HEK293 (cell line): ENCODE data around the gene RPN2.
A peak's percentile ranks its signal among the peaks of the same experiment; 100 is the strongest.

Experiments used
- CTCF ChIA-PET: fragments of 350-600 bp; formaldehyde crosslinking; extraction: SDS; loops from one replicate; lab custom pipeline; 2021; ENCODE audit warnings: antibody characterized with exemption; lab: Yijun Ruan, JAX
- POLR2A ChIA-PET: fragments of 300-600 bp; formaldehyde crosslinking; extraction: SDS; loops from one replicate; lab custom pipeline; 2020; ENCODE audit warnings: antibody characterized with exemption, inconsistent platforms; lab: Yijun Ruan, JAX
- H3K27ac ChIP-seq: fragments of 200-500 bp; sonication (Bioruptor generic); 2 replicates; pipeline ENCODE4 v1.5.1; 2014; ENCODE audit warnings: low read depth, low read length, control low read depth, inconsistent platforms; ENCODE audit errors: extremely low read depth
- H3K36me3 ChIP-seq, 2 experiments: fragments of 200-500 bp in 1 of 2; sonication (Bioruptor generic) in 1 of 2; 1 replicate in 1 of 2; 2 replicates in 1 of 2; pipeline ENCODE4 v1.5.1; 2014 to 2017; ENCODE audit warnings: inconsistent platforms in 2 of 2, low read length in 2 of 2; ENCODE audit not compliant: control insufficient read depth in 2 of 2, insufficient read depth in 1 of 2
- H3K4me1 ChIP-seq: fragments of 200-500 bp; sonication (Bioruptor generic); 2 replicates; pipeline ENCODE4 v1.5.1; 2014; ENCODE audit warnings: mild to moderate bottlenecking, low read length, inconsistent platforms; ENCODE audit not compliant: control insufficient read depth, insufficient read depth
- H3K4me3 ChIP-seq: 2 replicates; pipeline ENCODE4 v1.5.1; 2011; ENCODE audit warnings: low read depth, mild to moderate bottlenecking, control low read depth, low read length, moderate library complexity
- H3K9me3 ChIP-seq: fragments of 200-500 bp; sonication (Bioruptor generic); 2 replicates; pipeline ENCODE4 v1.5.1; 2014; ENCODE audit warnings: low read depth, low read length, inconsistent platforms; ENCODE audit not compliant: control insufficient read depth, insufficient read depth
- KLF7 ChIP-seq: fragments of 450-650 bp; formaldehyde crosslinking; IDR thresholded peaks from 2 replicates; pipeline ENCODE4 v1.5.1; 2016; ENCODE audit warnings: missing biosample characterization, missing genetic modification characterization, borderline replicate concordance
- PRDM4 ChIP-seq: fragments of 450-650 bp; formaldehyde crosslinking; IDR thresholded peaks from 2 replicates; pipeline ENCODE4 v1.5.1; 2017; ENCODE audit warnings: missing biosample characterization, missing genetic modification characterization
- SETDB1 ChIP-seq: IDR thresholded peaks from one replicate; pipeline ENCODE4 v1.6.1; 2017; ENCODE audit warnings: mild to moderate bottlenecking, low read length, moderate library complexity, mixed read lengths; ENCODE audit not compliant: insufficient read length
- ZNF19 ChIP-seq: fragments of 450-650 bp; formaldehyde crosslinking; IDR thresholded peaks from 2 replicates; pipeline ENCODE4; 2016; ENCODE audit warnings: missing biosample characterization, missing genetic modification characterization, low read depth
- ZNF449 ChIP-seq: fragments of 450-650 bp; formaldehyde crosslinking; IDR thresholded peaks from 2 replicates; pipeline ENCODE4 v1.5.1; 2017; ENCODE audit warnings: missing biosample characterization, mild to moderate bottlenecking, missing genetic modification characterization, moderate library complexity
- ZNF518A ChIP-seq: fragments of 450-650 bp; formaldehyde crosslinking; conservative IDR thresholded peaks from 2 replicates; pipeline ENCODE4 v1.5.1; 2016; ENCODE audit warnings: low read depth, missing biosample characterization, missing genetic modification characterization
- ZNF600 ChIP-seq: fragments of 450-650 bp; formaldehyde crosslinking; IDR thresholded peaks from 2 replicates; pipeline ENCODE4 v1.5.1; 2016; ENCODE audit warnings: missing biosample characterization, missing genetic modification characterization
- ZNF610 ChIP-seq: fragments of 450-650 bp; formaldehyde crosslinking; IDR thresholded peaks from 2 replicates; pipeline ENCODE4 v1.5.1; 2016; ENCODE audit warnings: missing biosample characterization, missing genetic modification characterization, borderline replicate concordance
- ZNF791 ChIP-seq: fragments of 450-650 bp; formaldehyde crosslinking; IDR thresholded peaks from 2 replicates; pipeline ENCODE4 v1.5.1; 2016; ENCODE audit warnings: missing biosample characterization, missing genetic modification characterization
- ZSCAN16 ChIP-seq: fragments of 450-650 bp; formaldehyde crosslinking; IDR thresholded peaks from 2 replicates; pipeline ENCODE4 v1.5.1; 2016; ENCODE audit warnings: missing biosample characterization, missing genetic modification characterization

Gene RPN2

GRCh38 chr20:37194621-37195417 lies 15.7 kb downstream of the RPN2 start:
- H3K9me3 ChIP-seq, result no peaks in the 10 kb centered on the region
- POLR2A ChIA-PET, result no interaction called here
- no peak for TF ChIP-seq SETDB1
- peak; percentile 23; the same call in 1 of the 2 replicates for TF ChIP-seq PRDM4 (tag by site-specific recombination)
- TF ChIP-seq ZNF518A (tag by site-specific recombination), result no peak
- TF ChIP-seq, all 188 proteins: peak for 1
- no peak overlapping the region for H3K4me3 ChIP-seq
- peaks cover 4 to 61% of the 10 kb centered on the region in 2 experiments; a peak in 2 of 3 replicates for H3K36me3 ChIP-seq
- no peak overlapping the region for H3K27ac ChIP-seq
- CTCF ChIA-PET, result interaction anchor here (0.5 to 2.6 kb wide), 22 partner anchors 10 to 791 kb away, joined by 3 to 19 read pairs (median 4); partner anchors contain the start of genes MROH8 and RPN2
- no peaks in the 10 kb centered on the region for H3K4me1 ChIP-seq

- Histone ChIP-seq H3K4me3 (no peak overlapping the region), H3K4me1 (no peaks in the 10 kb centered on the region), H3K27ac (no peak overlapping the region), H3K36me3 (peaks cover 22 to 68% of the 10 kb centered on the region in 2 experiments; a peak in 2 of 3 replicates), H3K9me3 (no peaks in the 10 kb centered on the region)
- TF ChIP-seq ZNF19 (tag by site-specific recombination), result no peak
- TF ChIP-seq ZNF791, result no peak
- TF ChIP-seq ZNF449 (tag by site-specific recombination), result no peak
- no peak for TF ChIP-seq ZNF610
- no peak for TF ChIP-seq ZSCAN16 (tag by site-specific recombination)
- ChIA-PET POLR2A (no interaction called here), CTCF (interaction anchor here (0.6 to 0.7 kb wide), 3 partner anchors 133 to 1130 kb away, joined by 3 to 6 read pairs (median 4); no protein-coding TSS in a partner anchor)
These were observed 20.0 kb downstream of the RPN2 start for GRCh38 chr20:37198932-37199660.

GRCh38 chr20:37200376-37200775 lies 21.2 kb downstream of the RPN2 start:
- H3K4me3 ChIP-seq, result no peak overlapping the region
- TF ChIP-seq KLF7 (tag by site-specific recombination), result no peak
- TF ChIP-seq ZNF600 (tag by site-specific recombination), result 0 out of 2 replicates have a peak, but pooled peaks have one; percentile 22
- POLR2A ChIA-PET, result no interaction called here
- no peak overlapping the region for H3K27ac ChIP-seq
- peaks cover 30 to 80% of the 10 kb centered on the region in 2 experiments for H3K36me3 ChIP-seq
- CTCF ChIA-PET, result interaction anchor here (0.6 to 7.0 kb wide), 6 partner anchors 9 to 1020 kb away, joined by 3 to 65 read pairs (median 5); partner anchors contain the start of genes MROH8 and RPN2
- no peaks in the 10 kb centered on the region for H3K9me3 ChIP-seq
- no peaks in the 10 kb centered on the region for H3K4me1 ChIP-seq
